ENCODE data around the gene ZNF682. TPM values are rescaled to one million over a fixed set of nuclear protein-coding genes. Genes with fewer than 3 reads are reported as not detected.

The ZNF682 gene
- total RNA-seq, 1 donor from 2014 or later: 2.8 TPM

DNA sequence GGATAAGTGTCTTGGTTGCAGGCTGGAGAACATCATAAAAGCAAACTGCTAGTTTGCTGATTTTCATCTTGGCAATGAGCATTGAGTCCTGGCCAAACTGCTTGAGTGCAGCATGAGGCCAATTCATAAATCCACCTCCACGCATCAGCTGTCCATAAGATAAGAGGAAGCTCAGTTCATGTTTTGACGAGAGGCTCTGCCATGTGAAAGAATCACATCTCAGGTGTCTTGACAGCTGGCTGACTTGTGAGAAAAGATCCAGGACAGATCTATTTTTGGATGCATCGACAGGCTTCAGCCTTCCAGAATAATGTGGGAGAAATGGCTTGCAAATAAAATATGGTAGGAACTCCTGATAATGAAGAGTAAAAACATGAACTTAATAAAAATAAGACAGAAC lies 5.4 kb upstream of the ZNF682 start:
- DNase-seq (ENCODE audit: low read depth): no peak
- H3K4me3 ChIP-seq (ENCODE audit: low read depth, low read length): no peak overlapping the region
- TF ChIP-seq, protein P1, sequence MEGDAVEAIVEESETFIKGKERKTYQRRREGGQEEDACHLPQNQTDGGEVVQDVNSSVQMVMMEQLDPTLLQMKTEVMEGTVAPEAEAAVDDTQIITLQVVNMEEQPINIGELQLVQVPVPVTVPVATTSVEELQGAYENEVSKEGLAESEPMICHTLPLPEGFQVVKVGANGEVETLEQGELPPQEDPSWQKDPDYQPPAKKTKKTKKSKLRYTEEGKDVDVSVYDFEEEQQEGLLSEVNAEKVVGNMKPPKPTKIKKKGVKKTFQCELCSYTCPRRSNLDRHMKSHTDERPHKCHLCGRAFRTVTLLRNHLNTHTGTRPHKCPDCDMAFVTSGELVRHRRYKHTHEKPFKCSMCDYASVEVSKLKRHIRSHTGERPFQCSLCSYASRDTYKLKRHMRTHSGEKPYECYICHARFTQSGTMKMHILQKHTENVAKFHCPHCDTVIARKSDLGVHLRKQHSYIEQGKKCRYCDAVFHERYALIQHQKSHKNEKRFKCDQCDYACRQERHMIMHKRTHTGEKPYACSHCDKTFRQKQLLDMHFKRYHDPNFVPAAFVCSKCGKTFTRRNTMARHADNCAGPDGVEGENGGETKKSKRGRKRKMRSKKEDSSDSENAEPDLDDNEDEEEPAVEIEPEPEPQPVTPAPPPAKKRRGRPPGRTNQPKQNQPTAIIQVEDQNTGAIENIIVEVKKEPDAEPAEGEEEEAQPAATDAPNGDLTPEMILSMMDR (conservative IDR thresholded peaks at IDR 0.05; ENCODE audit: low read depth, low read length): no peak

DNA sequence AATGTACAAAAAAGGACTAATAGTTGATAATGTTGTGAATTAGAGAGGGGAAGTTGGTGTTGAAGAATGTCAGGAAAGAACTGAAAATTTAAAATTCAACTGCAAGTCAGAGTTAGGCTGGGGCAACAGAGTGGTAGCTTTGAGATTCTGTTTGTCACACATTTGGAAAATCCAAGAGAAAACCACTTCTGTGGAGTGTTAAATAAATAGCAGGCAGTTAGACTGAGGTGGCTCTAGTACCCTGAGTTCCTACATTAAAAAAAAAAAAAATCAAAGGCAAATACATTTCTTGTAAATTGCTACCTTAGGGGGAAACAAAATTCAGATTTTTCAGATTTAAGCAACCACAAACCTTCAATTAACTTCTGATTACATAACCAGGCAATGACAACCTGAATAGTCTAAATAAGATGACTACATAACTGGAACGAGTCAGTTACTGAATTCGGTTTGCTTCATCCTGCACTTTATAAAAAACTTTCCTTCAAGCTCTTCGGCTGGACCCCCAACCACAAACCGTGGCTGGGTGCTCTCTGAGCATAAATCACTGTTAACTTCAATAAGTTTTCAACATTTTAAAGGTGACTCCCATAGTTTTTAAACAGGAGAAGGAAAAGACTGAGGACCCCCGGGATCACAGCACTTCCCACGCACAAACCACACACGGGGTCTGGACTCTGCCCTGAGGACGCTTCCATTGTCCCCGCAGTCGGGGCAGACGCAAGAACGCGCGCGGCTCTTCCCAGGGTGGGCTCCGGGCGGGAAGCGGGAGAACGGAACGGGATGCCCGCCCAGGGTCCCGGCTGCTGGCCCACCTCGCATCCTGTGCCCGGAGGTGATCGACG lies 725 bp downstream of the ZNF682 start:
- H3K4me3 ChIP-seq (ENCODE audit: low read depth, low read length): peak overlapping the region; percentile 95
- no peak for DNase-seq (ENCODE audit: low read depth)
- TF ChIP-seq, protein P1 (conservative IDR thresholded peaks at IDR 0.05; ENCODE audit: low read depth, low read length): no peak

DNA sequence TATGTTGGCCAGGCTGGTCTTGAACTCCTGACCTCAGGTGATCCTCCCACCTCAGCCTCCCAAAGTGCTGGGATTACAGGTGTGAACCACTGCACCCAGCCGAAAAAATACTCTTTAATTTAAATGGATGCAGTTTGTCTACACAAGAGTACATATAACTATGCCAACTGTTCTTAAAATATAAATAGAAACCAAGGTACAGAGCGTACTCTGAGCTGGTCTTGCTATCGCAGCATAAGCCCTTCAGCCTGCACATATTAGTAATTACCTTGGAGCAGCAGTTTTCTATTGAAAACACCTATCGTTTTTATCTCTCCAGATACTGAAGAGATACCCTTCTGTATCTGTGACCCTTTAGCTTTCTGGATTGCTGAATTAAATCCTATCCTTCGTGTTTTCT lies 3.4 kb downstream of the ZNF682 start:
- no peak for DNase-seq (ENCODE audit: low read depth)
- TF ChIP-seq, protein P1 (conservative IDR thresholded peaks at IDR 0.05; ENCODE audit: low read depth, low read length): no peak

DNA sequence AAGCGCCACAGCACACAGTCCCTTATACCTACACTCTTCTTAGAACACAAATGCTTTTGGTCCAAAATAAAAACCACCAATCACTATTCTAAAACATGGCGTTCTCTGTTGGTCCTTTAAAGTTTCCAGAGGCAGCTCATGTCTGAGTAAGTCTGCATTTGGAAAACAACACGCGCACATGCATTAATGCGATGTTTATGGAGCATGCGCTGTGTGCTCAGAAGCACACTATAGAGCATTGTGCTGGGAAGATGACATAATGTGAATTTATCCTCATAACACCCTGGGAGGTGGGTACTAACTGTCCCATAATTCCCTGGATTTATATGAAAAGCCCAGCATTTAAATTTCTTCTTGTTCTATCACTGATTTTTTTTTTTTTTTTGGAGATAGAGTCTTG lies 10.7 kb downstream of the ZNF682 start:
- TF ChIP-seq, protein P1 (conservative IDR thresholded peaks at IDR 0.05; ENCODE audit: low read depth, low read length): no peak
- H3K4me3 ChIP-seq (ENCODE audit: low read depth, low read length): no peak overlapping the region
- DNase-seq (ENCODE audit: low read depth): no peak

More for the DNA sequence above, 3.4 kb downstream of the ZNF682 start:
- H3K4me3 ChIP-seq (ENCODE audit: low read depth, low read length): no peak overlapping the region

DNA sequence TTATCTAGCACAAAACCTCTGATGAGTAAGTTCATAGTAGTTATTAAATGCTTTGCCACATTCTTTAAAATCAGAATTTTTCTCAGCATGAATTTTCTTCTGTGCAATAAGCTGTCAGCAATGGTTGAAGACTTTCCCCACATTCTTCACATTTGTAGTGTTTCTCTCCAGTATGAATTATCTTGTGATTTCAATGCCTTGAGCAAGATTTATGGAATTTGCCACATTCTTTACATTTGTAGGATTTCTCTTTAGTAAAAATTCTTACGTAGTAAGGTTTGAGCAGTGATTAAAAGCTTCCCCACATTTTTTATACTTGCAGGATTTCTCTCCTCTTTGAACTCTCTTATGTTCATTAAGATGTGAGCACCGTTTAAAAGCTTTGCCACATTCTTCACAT lies 33.6 kb downstream of the ZNF682 start:
- TF ChIP-seq, protein P1 (conservative IDR thresholded peaks at IDR 0.05; ENCODE audit: low read depth, low read length): no peak
- H3K4me3 ChIP-seq (ENCODE audit: low read depth, low read length): no peak overlapping the region
- DNase-seq (ENCODE audit: low read depth): no peak

DNA sequence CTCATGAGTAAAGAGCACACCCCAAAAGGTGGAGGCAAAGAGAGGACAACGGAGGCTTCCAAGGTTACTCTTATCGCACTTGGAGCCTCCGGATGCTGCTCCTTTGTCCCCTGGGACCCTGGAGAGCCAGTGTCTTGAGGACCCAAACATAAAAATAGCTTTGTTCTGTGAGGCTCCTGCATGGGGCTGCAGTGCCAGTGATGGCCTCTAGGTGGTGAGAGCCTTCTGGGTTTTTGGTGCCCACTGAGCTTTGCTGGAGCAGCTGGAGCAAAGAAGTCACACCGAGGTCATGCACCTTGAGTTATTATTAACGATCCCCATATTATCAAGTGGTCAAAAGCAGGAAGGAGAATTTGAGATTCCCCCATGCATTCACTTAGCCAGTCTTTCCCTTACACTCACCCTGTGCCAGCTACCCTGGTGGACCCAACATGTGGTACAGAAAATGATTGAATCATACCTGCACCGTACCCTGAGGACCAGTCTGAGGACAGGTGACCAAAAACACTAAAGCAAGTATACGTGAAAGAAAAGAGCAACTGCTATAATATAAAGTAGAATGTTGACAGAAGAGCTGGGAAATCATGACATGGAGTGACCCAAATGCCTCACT lies 41.5 kb downstream of the ZNF682 start:
- DNase-seq (ENCODE audit: low read depth): no peak
- TF ChIP-seq, protein P1 (conservative IDR thresholded peaks at IDR 0.05; ENCODE audit: low read depth, low read length): peak; percentile 40

More for the DNA sequence above, 41.5 kb downstream of the ZNF682 start:
- H3K4me3 ChIP-seq (ENCODE audit: low read depth, low read length): no peak overlapping the region

Data from epithelial cell of proximal tubule (primary cell).